Measurements from ENCODE around the gene PHLDB3.

- no peak for TF ChIP-seq POLR2AphosphoS5 (IDR thresholded peaks at IDR 0.05)
- TF ChIP-seq CTCF (IDR thresholded peaks at IDR 0.05), result no peak
Observed at GRCh38 chr19:43486412-43486811, 18.1 kb downstream of the PHLDB3 start.

Measured in breast epithelium (tissue), 3 donors.